ENCODE measurements around the gene MATK. TPM values are rescaled to one million over a fixed set of nuclear protein-coding genes. Genes with fewer than 3 reads are reported as not detected.

MATK gene
- total RNA-seq, 2 donors from 2014 or later: 5.7 to 5.8 TPM

- no peak overlapping the region for H3K27ac ChIP-seq (ENCODE audit: low read depth, low read length)
- Mint-ChIP-seq H3K36me3 (ENCODE audit: low read depth) (peaks cover 1% of the 10 kb centered on the region), H3K27ac (no peak overlapping the region), H3K9me3 (no peaks in the 10 kb centered on the region), H3K27me3 (ENCODE audit: insufficient read depth) (no peaks in the 10 kb centered on the region), H3K4me3 (no peak overlapping the region), H3K4me1 (peaks cover 2% of the 10 kb centered on the region)
- H3K36me3 ChIP-seq (ENCODE audit: control insufficient read depth, insufficient read depth, low read length): no peaks in the 10 kb centered on the region
- TF ChIP-seq CTCF (conservative IDR thresholded peaks at IDR 0.05): no peak
- WGBS, 2 experiments (ENCODE audit: insufficient coverage in 1 of 2, insufficient read length in 1 of 2): 94% methylated on average over 27 to 32 of the region's 32 CpGs
- no peaks in the 10 kb centered on the region for H3K4me1 ChIP-seq (ENCODE audit: control insufficient read depth, insufficient read depth, low read length)
- H3K27me3 ChIP-seq (ENCODE audit: control insufficient read depth, insufficient read depth, low read length, poor library complexity, severe bottlenecking): no peaks in the 10 kb centered on the region
- H3K4me3 ChIP-seq (ENCODE audit: low read length): no peak overlapping the region
- no peaks in the 10 kb centered on the region for H3K9me3 ChIP-seq (ENCODE audit: control insufficient read depth, low read length)
- no peak for DNase-seq
- H3K9ac ChIP-seq (ENCODE audit: extremely low read depth, low read length, poor library complexity, severe bottlenecking): no peak overlapping the region
Measured at GRCh38 chr19:3738477-3739220, 47.5 kb downstream of the MATK start.

- Mint-ChIP-seq H3K9me3 (no peaks in the 10 kb centered on the region), H3K27ac (no peak overlapping the region), H3K27me3 (ENCODE audit: insufficient read depth) (no peaks in the 10 kb centered on the region), H3K4me3 (no peak overlapping the region), H3K4me1 (peaks cover 2% of the 10 kb centered on the region), H3K36me3 (ENCODE audit: low read depth) (peaks cover 2% of the 10 kb centered on the region)
- TF ChIP-seq CTCF (conservative IDR thresholded peaks at IDR 0.05): no peak
- H3K4me1 ChIP-seq (ENCODE audit: control insufficient read depth, insufficient read depth, low read length): no peaks in the 10 kb centered on the region
- H3K9me3 ChIP-seq (ENCODE audit: control insufficient read depth, low read length): no peaks in the 10 kb centered on the region
- H3K27me3 ChIP-seq (ENCODE audit: control insufficient read depth, insufficient read depth, low read length, poor library complexity, severe bottlenecking): no peaks in the 10 kb centered on the region
- WGBS, 2 experiments (ENCODE audit: insufficient coverage in 1 of 2, insufficient read length in 1 of 2): 92 to 93% methylated on average over 7 to 10 of the region's 10 CpGs
- H3K36me3 ChIP-seq (ENCODE audit: control insufficient read depth, insufficient read depth, low read length): no peaks in the 10 kb centered on the region
- no peak overlapping the region for H3K9ac ChIP-seq (ENCODE audit: extremely low read depth, low read length, poor library complexity, severe bottlenecking)
- H3K27ac ChIP-seq (ENCODE audit: low read depth, low read length): no peak overlapping the region
- no peak overlapping the region for H3K4me3 ChIP-seq (ENCODE audit: low read length)
- no peak for DNase-seq
Measured at GRCh38 chr19:3737487-3738205, 48.5 kb downstream of the MATK start.

- H3K9me3 Mint-ChIP-seq: no peaks in the 10 kb centered on the region
- peaks cover 2% of the 10 kb centered on the region for H3K36me3 Mint-ChIP-seq (ENCODE audit: low read depth)
- no peak overlapping the region for H3K27ac Mint-ChIP-seq
- H3K27me3 Mint-ChIP-seq (ENCODE audit: insufficient read depth): no peaks in the 10 kb centered on the region
- Histone ChIP-seq H3K9ac (ENCODE audit: extremely low read depth, low read length, poor library complexity, severe bottlenecking) (no peak overlapping the region), H3K9me3 (ENCODE audit: control insufficient read depth, low read length) (no peaks in the 10 kb centered on the region), H3K27ac (ENCODE audit: low read depth, low read length) (no peak overlapping the region), H3K27me3 (ENCODE audit: control insufficient read depth, insufficient read depth, low read length, poor library complexity, severe bottlenecking) (no peaks in the 10 kb centered on the region), H3K4me1 (ENCODE audit: control insufficient read depth, insufficient read depth, low read length) (no peaks in the 10 kb centered on the region), H3K36me3 (ENCODE audit: control insufficient read depth, insufficient read depth, low read length) (no peaks in the 10 kb centered on the region), H3K4me3 (ENCODE audit: low read length) (no peak overlapping the region)
- 94 to 96% methylated on average over 6 to 21 of the region's 21 CpGs for WGBS, 2 experiments (ENCODE audit: insufficient coverage in 1 of 2, insufficient read length in 1 of 2)
- H3K4me3 Mint-ChIP-seq: no peak overlapping the region
- H3K4me1 Mint-ChIP-seq: no peaks in the 10 kb centered on the region
- TF ChIP-seq CTCF (conservative IDR thresholded peaks at IDR 0.05): no peak
- no peak for DNase-seq
Measured at GRCh38 chr19:3736106-3736724, 50.0 kb downstream of the MATK start.
